SK-N-SH treated with all-trans-retinoic acid at 6 μM for 48 hours (cell line): ENCODE results near the gene UST.

Experiments
- ARNTL ChIP-seq: fragments of 450-650 bp; formaldehyde crosslinking; IDR thresholded peaks from 2 replicates; pipeline ENCODE4 v1.5.0; 2020; ENCODE audit warnings: low read depth, mild to moderate bottlenecking, moderate library complexity, borderline replicate concordance
- ESRRG ChIP-seq: fragments of 250-450 bp; sonication (Bioruptor Pico); IDR thresholded peaks from 2 replicates; pipeline ENCODE4 v1.6.1; 2021; ENCODE audit warnings: mild to moderate bottlenecking
- GLIS3 ChIP-seq: fragments of 250-450 bp; sonication (Bioruptor Pico); IDR thresholded peaks from 2 replicates; pipeline ENCODE4 v1.5.0; 2020; ENCODE audit warnings: mild to moderate bottlenecking, moderate library complexity
- OSR1 ChIP-seq: fragments of 250-450 bp; sonication (Bioruptor Pico); IDR thresholded peaks from 2 replicates; pipeline ENCODE4 v1.8.0; 2022; ENCODE audit warnings: moderate library complexity, mild to moderate bottlenecking, inconsistent platforms
- PATZ1 ChIP-seq: fragments of 250-450 bp; sonication (Bioruptor Pico); IDR thresholded peaks from 2 replicates; pipeline ENCODE4 v1.8.0; 2020; ENCODE audit warnings: mild to moderate bottlenecking, moderate library complexity, borderline replicate concordance
- ZFP3 ChIP-seq: fragments of 250-450 bp; sonication (Bioruptor Pico); IDR thresholded peaks from 2 replicates; pipeline ENCODE4 v1.5.0; 2020; ENCODE audit warnings: mild to moderate bottlenecking, moderate library complexity
- ZNF565 ChIP-seq: fragments of 450-650 bp; formaldehyde crosslinking; conservative IDR thresholded peaks from 2 replicates; pipeline ENCODE4 v1.5.0; 2020; ENCODE audit warnings: low read depth, mild to moderate bottlenecking, moderate library complexity
- ZNF8 ChIP-seq: fragments of 450-650 bp; formaldehyde crosslinking; IDR thresholded peaks from 2 replicates; pipeline ENCODE4 v1.5.0; 2020; ENCODE audit warnings: mild to moderate bottlenecking, moderate library complexity
- TF ChIP-seq, protein P1 (sequence below): fragments of 250-450 bp; sonication (Bioruptor Pico); IDR thresholded peaks from 2 replicates; pipeline ENCODE4 v1.5.1; 2020; ENCODE audit warnings: low read depth, mild to moderate bottlenecking, moderate library complexity

GRCh38 chr6:148857798-148858390 lies 111.1 kb downstream of the UST start:
- TF ChIP-seq ESRRG (CRISPR knock-in tag) (no peak), ZNF8 (no peak), ARNTL (no peak), ZFP3 (no peak), ZNF565 (CRISPR knock-in tag) (no peak), PATZ1 (CRISPR knock-in tag) (no peak), GLIS3 (CRISPR knock-in tag) (no peak), OSR1 (CRISPR knock-in tag) (no peak)
- TF ChIP-seq, protein P1, sequence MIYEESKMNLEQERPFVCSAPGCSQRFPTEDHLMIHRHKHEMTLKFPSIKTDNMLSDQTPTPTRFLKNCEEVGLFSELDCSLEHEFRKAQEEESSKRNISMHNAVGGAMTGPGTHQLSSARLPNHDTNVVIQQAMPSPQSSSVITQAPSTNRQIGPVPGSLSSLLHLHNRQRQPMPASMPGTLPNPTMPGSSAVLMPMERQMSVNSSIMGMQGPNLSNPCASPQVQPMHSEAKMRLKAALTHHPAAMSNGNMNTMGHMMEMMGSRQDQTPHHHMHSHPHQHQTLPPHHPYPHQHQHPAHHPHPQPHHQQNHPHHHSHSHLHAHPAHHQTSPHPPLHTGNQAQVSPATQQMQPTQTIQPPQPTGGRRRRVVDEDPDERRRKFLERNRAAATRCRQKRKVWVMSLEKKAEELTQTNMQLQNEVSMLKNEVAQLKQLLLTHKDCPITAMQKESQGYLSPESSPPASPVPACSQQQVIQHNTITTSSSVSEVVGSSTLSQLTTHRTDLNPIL (CRISPR knock-in tag) = no peak
